Measurements from ENCODE around the gene NEU2.
"Not testable (repeated sequence)": the region's sequence is repeated elsewhere in the genome, so short reads cannot be mapped to it uniquely, and the experiment has no call there.

Gene NEU2

DNA sequence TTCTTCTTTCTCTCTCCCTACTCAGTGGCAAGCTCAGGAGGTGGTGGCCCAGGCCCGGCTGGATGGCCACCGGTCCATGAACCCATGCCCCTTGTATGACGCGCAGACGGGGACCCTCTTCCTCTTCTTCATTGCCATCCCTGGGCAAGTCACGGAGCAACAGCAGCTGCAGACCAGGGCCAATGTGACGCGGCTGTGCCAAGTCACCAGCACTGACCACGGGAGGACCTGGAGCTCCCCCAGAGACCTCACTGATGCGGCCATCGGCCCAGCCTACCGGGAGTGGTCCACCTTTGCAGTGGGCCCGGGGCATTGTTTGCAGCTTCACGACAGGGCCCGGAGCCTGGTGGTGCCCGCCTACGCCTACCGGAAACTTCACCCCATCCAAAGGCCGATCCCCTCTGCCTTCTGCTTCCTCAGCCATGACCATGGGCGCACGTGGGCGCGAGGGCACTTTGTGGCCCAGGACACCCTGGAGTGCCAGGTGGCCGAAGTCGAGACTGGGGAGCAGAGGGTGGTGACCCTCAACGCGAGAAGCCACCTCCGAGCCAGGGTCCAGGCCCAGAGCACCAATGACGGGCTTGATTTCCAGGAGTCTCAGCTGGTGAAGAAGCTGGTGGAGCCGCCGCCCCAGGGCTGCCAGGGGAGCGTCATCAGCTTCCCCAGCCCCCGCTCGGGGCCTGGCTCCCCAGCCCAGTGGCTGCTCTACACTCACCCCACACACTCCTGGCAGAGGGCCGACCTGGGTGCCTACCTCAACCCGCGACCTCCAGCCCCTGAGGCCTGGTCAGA lies 1.8 kb downstream of the NEU2 start:
- DNase-seq (ENCODE audit: low read depth), result no peak

DNA sequence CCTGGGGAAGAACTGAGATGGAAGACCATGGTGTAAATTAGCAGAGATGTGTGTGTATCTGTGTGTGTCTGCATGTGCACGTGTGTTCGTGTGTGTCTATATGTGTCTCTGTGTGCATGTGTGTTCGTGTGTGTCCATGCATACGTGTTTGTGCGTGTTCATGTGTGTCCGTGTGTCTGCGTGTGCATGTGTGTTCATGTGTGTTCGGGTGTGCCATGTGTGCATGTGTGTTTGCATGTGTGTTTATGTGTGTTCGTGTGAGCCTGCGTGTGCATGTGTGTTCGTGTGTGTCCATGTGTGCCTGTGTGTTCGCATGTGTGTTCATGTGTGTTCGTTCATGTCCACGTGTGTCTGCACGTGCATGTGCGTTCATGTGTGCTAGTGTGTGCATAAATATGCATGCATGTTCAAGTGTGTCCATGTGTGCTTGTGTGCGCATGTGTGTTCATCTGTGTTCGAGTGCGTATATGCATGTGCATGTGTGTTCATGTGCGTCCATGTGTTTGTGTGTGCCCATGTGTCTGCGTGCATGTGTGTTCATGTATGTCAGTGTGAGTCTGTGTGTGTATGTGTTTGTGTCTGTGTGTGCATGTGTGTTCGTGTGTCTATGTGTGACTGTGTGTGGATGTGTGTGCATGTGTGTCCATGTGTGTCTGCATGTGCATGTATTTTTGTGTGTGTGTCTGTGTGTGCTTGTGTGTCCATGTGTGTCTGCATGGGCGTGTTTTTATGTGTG lies 3.1 kb downstream of the NEU2 start:
- no peak for DNase-seq (ENCODE audit: low read depth)

DNA sequence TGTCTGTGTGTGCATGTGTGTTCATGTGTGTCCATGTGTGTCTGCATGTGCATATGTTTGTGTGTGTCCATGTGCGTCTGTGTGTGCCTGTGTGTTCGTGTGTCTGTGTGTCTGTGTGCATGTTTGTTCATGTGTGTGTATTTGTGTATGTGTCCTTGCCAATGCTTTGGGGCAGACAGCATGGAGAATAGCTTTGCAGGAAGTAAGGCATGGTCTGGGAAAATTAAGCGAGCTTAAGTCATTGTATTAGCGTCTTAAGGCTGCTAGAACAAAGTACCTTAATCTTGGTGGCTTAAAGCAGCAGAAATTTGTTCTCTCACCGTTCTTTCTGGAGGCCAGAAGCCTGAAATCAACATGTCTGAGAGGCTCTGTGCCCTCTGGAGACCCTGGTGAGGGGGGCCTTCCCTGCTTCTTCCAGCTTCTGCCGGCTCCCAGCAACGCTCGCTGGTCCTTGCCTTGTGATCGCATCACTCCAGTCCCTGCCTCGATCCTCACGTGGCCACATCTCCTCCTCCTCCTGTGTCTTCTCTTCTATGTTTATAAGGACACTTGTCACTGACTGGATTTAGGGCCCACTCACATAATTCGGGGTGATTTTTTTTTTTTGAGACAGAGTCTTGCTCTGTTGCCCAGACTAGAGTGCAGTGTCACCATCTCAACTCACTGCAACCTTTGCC lies 3.8 kb downstream of the NEU2 start:
- DNase-seq (ENCODE audit: low read depth), result no peak

DNA sequence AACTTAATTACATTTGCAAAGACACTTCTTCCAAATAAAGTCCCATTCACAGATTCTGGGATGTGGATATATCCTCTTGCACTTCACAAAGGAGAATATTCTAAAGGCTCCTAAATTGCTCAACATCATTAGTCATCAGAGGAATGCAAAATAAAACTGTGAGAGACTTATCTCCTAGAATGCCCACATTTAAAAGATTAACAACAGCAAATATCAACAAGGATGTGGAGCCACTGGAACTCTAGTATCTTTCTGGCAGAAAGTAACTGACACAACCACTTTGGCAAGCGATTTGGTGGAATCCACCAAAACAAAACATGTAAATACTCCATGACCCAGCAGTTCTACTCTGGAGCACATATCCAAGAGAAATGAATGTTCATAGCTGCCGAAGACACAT lies 4.6 kb downstream of the NEU2 start:
- DNase-seq (ENCODE audit: low read depth), result no peak

DNA sequence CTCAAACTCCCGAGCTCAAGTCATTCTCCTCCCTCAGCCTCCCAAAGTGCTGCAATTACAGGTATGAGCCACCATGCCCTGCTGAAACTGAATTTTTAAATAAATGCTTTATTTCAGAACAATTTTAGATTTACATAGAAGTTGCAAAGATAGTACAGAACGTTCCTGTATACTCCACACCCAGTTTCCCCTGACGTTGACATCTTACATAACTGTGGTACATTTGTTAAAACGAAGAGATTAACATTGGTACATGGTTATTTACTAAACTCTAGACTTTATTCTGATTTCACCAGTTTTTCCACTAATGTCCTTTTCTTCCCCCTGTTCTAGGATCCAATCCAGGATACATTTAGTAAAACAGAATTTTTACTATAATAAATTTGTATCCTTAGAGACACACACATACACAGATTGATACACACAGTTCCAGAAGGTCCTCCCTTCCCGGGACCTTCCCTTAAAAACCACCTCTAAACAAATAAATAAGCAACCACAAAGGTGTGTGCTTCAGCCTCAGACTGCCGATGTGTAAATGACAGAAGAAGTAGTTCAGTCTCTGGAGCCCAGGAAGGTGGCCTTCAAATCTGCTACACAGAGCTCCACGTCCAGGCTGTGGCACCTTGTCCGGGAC lies 6.9 kb downstream of the NEU2 start:
- no peak for DNase-seq (ENCODE audit: low read depth)

DNA sequence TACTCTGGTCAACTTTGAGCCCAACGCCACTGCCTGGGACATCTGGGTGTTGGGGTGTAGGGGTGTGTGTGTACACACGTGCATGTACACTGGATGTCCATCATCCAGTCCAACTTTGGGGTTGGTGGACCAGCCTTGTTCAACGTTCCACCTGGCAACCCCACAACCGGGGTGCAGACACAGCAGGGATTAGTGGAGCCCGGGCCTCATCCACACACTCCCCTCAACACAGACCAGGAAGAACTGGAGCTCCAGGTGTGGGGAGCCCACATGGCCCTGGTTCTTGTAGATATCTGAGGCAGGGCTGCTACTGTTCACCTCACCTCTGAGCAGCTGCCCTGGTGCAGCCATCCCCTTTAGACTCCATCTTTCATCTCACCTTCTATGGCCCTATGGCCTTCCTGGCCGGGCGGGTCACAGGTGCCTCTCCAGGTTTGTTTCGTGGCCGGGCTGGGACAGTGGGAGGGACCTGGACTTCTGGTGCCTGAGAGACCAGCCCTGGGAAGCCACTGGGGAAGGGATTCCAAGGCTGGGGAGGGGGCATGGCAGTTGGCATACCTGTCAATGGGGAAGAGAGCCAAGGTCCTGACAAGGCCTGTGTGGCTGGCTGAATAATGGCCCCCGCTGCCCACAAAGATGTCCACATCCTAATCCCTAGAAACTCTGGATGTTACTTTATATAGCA lies 7.5 kb downstream of the NEU2 start:
- no peak for DNase-seq (ENCODE audit: low read depth)

DNA sequence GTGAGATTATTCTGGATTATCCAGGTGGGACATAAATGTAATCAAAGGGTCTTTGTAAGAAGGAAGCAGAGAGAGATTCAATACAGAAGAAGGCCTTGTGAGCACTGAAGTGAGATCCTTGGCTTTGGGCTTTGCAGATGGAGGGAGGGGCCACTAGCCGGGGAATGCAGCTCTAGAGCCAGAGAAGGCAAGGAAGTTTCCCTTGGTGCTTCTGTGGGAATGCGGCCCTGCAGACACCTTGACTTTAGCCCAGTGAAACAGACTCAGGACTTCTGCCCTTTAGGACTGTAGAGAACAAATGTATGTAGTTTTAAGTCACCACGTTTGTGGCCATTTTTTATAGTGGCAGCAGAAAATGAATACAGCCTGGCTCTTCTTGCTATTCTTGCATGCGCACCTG lies 8.1 kb downstream of the NEU2 start:
- DNase-seq (ENCODE audit: low read depth), result no peak

DNA sequence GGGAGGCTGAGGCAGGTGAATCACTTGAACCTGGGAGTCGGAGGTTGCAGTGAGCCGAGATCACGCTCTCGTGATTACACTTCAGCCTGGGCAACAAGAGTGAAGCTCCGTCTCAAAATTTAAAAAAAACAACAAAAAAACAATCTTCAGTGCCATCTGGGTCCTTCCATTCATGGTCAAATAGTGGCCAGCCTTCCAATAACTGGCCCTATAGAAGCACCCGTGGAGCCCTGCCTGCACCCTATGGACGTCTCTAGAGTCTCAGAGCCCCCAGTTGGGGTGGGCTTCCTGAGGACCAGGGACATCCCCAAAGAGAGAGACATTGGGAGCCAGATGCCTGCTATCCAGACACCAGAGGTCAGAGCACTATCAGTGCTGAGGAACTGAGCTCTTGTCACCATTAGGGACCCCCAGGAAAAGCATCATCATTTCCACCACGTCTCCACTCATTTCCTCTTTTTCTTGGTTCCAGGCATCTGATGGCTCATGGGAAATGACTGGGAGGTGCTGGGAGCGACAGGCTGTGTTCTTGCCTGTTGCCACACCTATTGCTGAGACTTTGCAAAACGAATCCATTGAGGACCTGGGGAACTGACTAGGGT lies 9.4 kb downstream of the NEU2 start:
- no peak for DNase-seq (ENCODE audit: low read depth)

DNA sequence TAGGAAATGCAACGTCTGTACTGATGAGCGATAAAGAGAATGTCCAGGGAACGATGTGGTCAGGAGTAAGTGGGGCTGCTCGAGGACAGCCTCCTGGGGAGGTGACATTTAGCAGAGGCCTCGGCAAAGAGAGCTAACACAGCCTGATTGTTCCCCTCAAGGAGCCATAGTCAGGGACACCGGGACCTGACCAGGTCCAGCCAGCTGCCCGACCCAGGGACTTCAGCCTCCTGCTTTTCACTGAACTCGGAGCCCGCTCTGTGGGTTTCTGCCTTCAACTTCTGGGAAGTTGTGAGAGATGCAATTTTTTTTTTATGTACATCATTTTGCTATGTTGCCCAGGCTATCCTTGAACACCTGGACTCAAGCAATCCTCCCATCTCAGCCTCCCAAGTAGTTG lies 10.1 kb downstream of the NEU2 start:
- DNase-seq (ENCODE audit: low read depth), result no peak

DNA sequence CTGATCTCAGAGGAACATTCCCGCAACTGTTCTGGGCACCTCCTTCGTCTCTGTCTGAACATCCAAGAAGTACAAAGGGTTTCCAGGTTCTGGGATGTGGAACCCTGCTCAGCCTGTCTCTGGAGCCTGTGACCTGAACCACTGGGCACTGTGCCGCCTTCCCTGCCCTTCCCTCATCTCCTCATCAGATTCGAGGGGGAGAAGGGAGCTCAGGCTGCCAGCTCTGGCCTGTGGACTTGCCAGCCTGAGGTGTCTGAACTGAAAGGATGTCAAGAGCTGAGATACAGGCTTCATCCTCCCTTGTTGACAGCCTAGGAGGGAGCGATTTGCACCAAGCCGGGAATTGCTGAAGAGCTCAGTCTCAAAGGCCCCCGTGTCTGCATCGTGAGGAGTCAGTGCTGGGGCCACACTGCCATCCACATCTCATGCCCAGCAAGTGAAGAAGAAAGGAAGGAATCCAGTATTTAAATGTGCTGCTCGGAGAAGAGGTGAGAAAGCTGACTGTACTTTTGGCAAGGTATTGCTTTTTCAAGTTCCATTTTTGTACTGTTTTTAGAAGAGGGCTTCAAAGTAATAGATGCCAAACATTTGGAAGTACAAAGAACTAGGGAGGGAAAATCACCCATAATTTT lies 12.6 kb downstream of the NEU2 start:
- no peak for DNase-seq (ENCODE audit: low read depth)

DNA sequence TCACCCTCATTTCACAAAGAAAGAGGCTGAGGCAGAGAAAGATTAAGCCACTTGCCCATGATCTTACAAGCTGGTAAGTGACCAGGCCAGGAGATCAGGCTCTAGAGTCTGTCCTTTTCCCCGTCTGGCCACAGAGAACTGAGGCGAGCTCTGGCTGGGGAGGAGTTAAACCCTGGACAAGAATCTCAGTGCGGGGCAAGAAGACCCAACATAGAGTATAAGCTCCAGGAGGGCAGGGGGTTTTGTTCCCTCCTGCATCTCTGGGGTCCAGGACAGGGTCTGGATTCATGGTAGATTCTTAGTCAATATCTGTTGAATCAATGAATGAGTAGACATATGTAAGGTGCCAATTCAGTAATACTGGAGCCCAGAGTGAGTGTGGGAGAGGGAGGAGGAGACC lies 14.7 kb downstream of the NEU2 start:
- DNase-seq (ENCODE audit: low read depth), result no peak

DNA sequence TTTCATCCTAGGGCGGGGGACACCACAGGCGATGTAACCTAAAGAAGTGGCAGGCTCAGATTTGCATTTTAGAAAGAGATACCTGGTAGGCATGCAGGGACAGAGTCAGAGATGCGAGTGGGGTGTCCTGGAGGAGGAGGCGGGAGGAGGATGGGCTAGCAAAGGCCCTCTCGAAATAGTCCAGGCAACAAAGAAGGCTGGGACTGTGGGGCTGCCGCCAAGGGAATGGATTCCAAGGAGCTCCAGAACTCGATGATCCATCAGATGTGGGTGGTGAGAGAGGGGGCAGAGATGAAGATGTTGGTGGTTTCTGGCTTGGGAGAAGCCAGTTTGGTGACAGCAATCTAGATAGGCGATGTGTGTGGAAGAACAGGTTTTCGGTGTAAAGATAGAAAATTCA lies 15.2 kb downstream of the NEU2 start:
- DNase-seq (ENCODE audit: low read depth), result no peak

DNA sequence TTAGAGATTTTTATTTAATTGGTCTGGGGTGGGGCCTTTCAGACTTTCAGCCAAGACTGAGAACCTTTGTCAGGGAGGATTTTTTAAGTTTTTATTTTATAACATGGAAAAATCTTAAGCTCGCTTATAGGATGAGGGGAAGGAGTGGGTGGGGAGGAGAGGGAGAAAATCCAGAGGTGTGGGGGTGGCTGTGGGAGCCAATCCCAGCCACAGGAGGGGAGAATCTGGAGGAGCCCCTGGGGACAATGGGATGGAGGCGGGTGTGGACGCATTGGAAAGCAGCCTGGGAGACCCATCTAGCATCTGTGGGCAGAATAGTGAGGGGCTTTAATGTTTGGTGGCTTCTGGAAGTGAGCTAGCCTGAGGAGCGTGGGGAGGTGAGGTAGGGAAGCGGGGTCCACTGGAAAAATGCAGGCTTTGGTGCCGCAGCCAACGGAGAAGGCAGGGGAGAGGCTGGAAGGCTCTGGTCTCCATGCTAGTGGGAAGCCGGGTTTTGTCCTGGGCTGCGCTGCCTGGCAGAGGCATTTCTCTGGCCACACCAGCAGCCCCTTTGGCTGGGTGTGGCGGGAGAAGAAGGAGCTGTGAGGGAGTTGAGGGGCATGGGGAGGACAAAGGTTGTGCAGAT lies 16.2 kb downstream of the NEU2 start:
- DNase-seq (ENCODE audit: low read depth), result no peak

DNA sequence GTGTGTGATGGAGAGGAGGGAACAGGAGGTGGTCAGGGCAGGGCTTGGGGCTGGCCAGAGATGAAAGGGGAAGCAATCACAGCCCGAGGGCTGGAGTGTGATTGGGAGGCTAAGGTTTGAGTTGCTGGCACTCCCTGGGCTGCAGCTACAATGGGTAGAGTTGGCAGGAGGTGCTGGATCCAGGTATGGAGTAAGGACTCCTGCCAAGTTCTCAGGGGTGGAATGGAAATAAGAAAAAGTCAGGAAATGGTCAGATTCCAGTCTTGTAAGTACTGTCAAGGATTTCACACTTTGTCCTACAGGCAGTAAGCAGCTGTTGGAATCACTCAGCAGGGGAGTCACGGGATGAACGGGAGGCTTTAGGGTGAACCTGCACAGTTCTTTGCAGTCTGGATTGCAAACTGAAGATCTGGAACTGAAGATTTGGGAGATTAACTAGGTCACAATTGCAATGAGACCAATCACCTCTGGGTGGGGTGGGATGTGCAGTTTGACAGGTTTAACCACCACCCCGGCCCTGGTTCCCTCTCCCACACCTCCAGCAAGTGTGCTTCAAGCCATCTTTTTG lies 16.8 kb downstream of the NEU2 start:
- DNase-seq (ENCODE audit: low read depth), result no peak

DNA sequence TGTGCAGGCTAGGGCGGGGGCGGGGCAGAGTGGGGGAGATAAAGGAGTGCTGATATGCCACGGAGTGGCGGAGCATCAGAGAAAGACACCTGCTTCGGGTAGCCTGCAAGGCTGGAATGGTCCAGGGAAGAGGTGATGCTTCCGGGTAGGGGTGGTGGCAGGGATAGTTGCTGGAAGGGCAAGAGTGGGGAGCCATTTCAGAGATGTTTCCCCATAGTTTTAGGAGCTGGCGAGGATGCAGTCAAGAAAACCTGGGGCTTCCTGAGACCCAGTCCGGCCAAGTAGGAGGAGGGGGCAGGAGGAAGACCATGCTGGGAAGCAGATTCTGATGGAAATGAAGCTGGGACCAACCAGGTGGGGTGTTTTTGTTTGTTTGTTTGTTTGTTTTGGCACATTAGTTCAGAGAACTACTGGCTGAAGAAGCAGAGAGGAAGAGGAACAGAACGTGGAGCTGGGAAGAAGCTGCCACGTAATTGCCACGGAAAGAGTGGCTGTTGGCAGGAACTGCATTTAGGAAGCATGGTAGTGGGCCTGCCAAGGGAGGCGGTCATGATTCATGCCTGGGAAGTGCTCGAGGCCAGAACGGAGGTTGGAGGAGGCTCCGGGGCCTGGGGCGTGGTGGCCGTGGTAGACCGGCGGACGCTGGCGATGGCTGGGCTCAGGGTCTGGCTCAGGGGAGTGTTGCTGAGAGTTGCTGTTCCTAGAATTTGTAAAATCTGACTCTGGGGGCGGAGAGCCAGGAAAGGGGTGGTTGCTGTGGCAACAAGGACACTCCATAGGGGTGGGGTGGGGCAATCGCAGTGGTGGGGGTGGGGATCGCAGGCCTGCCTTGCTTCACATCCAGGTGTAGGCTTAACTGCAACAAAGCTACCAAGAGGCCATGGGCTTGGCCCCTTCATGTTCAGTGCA lies 19.0 kb downstream of the NEU2 start:
- no peak for DNase-seq (ENCODE audit: low read depth)

DNA sequence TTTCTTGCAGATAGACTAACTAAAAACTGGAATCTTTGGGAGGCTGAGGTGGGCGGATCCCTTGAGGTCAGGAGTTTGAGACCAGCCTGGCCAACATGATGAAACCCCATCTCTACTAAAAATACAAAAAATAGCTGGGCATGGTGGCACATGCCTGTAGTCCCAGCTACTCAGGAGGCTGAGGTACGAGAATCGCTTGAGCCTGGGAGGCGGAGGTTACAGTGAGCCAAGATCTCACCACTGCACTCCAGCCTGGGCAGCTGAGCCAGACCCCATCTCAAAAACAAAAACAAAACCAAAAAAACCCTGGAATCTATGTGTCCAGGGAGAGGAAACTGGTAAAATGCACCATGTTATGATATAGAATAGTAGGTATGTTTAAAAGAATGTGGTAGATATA lies 20.0 kb downstream of the NEU2 start:
- not testable (repeated sequence) for DNase-seq (ENCODE audit: low read depth)

DNA sequence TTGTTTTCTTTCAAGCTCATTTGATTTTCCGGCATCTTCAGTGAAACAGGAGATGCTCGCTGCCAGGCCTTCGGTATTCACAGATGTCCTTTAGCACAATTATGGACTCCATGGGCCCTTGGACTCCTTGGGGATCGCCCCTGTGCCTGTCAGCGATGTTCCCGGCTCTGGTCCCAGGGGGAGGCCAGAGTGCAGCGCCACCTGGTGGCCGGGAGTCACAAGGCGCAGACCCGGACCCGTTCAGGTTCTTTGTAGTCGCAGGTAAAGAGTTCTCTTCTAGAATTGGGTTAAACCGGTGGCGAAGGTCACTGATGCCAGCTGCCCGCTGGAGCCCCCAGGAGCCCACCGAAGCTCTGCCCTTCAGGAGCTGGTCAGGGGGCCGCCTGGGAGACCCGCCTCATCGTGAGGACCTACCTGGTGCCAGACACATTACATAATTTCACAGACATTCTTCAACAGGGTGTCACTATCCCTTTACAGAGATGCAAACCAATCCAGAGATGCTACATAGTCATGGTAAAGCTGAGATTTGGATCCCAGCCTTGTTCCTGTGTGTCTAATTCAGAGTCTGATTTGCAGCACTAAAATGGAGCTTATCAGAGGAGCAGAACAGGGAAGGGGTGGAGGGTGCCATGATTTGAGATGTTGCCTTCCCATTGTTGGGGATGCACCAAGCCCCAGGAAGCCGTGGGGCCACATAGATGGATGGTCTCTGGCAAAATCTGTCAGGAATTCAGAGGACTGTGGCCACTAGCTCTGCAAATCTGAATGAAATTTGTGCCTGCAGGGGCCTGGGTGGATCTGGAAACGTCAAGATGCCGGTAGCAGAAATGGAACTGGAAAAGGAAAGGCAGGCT lies 21.7 kb downstream of the NEU2 start:
- peak; percentile 68 for DNase-seq (ENCODE audit: low read depth)

DNA sequence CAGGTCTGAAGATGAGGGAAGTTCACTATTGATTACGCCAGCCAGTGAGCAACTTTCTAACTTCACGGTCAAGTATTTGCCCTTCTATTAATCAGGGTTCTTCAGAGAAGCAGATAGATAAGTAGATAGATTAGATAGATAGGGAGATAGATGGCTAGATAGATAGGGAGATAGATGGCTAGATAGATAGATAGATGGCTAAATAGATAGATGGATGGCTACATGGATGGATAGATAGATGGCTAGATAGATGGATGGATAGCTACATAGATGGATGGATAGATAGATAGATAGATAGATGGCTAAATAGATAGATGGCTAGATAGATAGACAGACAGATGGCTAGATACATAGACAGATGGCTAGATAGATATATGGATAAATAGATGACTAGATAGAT lies 22.9 kb downstream of the NEU2 start:
- no peak for DNase-seq (ENCODE audit: low read depth)

All from activated T-helper 9 cell treated with anti-CD3 and anti-CD28 coated beads, Interleukin-2, amount 50 U/mL, for 16 hours (primary cell).